HL-60 (cell line): ENCODE measurements around the gene PRELP.

Experiments used
- DNase-seq, 2 experiments: peaks; one replicate each; pipeline ENCODE4 v3.0.0-alpha.2; 2010 to 2020; ENCODE audit warnings: low read depth in 1 of 2, low spot score in 1 of 2
- H3K27ac ChIP-seq: fragments of 250-450 bp; sonication (Bioruptor Pico); replicated peaks from 2 replicates; pipeline ENCODE4 v1.5.1; 2020; ENCODE audit warnings: mild to moderate bottlenecking, moderate library complexity
- H3K27me3 ChIP-seq: fragments of 250-450 bp; sonication (Bioruptor Pico); 2 replicates; pipeline ENCODE4 v1.5.1; 2021; ENCODE audit warnings: mild to moderate bottlenecking, moderate library complexity; ENCODE audit not compliant: insufficient read depth, poor library complexity, severe bottlenecking
- H3K4me3 ChIP-seq: replicated peaks from 2 replicates; pipeline ENCODE4 v1.5.1; 2011; ENCODE audit warnings: mild to moderate bottlenecking, control low read depth, low read length; ENCODE audit not compliant: insufficient read depth
- GABPA ChIP-seq: IDR thresholded peaks from 2 replicates; pipeline ENCODE4 v1.6.1; 2012; ENCODE audit warnings: low read depth
- POLR2AphosphoS5 ChIP-seq: IDR thresholded peaks from 2 replicates; pipeline ENCODE4 v1.6.1; 2012; ENCODE audit warnings: low read depth
- SPI1 ChIP-seq: IDR thresholded peaks from 2 replicates; pipeline ENCODE4 v1.6.1; 2012; ENCODE audit warnings: low read depth, mild to moderate bottlenecking, borderline replicate concordance
- TF ChIP-seq, protein P1 (sequence below): IDR thresholded peaks from one replicate; pipeline ENCODE4 v1.5.1; 2011; ENCODE audit warnings: low read length, control low read depth, inconsistent platforms; ENCODE audit not compliant: insufficient read depth
- TF ChIP-seq, protein P2 (sequence below): IDR thresholded peaks from 2 replicates; pipeline ENCODE4 v1.6.1; 2012; ENCODE audit warnings: low read depth; ENCODE audit not compliant: insufficient replicate concordance

The PRELP gene

DNA sequence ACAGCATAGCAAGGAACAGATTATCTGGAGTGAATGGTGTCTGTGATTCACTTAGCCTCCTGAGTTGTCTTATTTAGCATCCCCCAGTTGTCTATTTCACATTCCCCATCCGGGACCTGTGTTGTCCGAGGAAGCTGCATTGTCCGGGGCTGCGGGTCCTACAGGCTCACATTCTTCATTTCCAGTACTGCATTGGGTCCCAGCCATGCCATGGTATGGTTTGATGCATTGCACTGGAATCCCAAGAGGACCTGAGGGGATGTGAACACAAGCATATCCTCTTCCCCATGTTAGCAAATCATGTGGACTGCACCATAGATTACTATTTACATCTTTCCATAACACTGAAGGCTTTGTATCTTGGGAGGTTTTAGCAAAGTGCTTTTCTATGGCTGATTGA, 48.2 kb upstream of the PRELP start:
- no peak for TF ChIP-seq POLR2AphosphoS5
- no peak for TF ChIP-seq GABPA
- TF ChIP-seq, protein P1, sequence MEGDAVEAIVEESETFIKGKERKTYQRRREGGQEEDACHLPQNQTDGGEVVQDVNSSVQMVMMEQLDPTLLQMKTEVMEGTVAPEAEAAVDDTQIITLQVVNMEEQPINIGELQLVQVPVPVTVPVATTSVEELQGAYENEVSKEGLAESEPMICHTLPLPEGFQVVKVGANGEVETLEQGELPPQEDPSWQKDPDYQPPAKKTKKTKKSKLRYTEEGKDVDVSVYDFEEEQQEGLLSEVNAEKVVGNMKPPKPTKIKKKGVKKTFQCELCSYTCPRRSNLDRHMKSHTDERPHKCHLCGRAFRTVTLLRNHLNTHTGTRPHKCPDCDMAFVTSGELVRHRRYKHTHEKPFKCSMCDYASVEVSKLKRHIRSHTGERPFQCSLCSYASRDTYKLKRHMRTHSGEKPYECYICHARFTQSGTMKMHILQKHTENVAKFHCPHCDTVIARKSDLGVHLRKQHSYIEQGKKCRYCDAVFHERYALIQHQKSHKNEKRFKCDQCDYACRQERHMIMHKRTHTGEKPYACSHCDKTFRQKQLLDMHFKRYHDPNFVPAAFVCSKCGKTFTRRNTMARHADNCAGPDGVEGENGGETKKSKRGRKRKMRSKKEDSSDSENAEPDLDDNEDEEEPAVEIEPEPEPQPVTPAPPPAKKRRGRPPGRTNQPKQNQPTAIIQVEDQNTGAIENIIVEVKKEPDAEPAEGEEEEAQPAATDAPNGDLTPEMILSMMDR, result no peak
- no peak for TF ChIP-seq SPI1
- TF ChIP-seq, protein P2, sequence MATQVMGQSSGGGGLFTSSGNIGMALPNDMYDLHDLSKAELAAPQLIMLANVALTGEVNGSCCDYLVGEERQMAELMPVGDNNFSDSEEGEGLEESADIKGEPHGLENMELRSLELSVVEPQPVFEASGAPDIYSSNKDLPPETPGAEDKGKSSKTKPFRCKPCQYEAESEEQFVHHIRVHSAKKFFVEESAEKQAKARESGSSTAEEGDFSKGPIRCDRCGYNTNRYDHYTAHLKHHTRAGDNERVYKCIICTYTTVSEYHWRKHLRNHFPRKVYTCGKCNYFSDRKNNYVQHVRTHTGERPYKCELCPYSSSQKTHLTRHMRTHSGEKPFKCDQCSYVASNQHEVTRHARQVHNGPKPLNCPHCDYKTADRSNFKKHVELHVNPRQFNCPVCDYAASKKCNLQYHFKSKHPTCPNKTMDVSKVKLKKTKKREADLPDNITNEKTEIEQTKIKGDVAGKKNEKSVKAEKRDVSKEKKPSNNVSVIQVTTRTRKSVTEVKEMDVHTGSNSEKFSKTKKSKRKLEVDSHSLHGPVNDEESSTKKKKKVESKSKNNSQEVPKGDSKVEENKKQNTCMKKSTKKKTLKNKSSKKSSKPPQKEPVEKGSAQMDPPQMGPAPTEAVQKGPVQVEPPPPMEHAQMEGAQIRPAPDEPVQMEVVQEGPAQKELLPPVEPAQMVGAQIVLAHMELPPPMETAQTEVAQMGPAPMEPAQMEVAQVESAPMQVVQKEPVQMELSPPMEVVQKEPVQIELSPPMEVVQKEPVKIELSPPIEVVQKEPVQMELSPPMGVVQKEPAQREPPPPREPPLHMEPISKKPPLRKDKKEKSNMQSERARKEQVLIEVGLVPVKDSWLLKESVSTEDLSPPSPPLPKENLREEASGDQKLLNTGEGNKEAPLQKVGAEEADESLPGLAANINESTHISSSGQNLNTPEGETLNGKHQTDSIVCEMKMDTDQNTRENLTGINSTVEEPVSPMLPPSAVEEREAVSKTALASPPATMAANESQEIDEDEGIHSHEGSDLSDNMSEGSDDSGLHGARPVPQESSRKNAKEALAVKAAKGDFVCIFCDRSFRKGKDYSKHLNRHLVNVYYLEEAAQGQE, result no peak
- no peak for DNase-seq

DNA sequence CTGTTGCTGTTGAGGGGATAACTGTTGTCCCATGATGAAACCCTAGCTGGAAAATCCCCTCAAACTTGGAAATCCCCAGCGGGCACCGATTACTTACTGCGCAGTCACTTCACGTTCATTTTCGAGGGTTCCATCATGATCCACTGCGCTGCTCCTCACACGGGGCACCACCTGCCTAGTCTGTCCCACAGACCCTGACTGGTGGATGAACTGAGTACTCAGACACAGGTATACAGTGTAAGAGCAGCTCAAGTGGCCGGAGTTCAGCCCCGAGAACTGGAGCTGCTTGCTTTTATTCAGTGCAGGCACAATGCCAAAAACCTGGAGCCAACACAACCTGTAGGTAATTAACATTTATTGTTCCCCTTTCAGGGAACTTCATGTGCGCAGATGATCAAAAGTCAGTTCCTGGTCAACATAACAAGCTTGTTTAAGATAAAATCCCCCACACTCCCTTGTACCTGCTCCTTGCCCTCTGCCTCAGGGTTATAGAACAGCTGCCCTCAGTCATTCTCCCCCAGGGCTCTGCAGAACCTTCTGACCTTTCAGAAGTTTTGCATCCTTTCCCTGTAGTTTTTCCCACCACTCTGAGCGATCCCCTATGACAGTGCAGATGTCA, 46.5 kb upstream of the PRELP start:
- no peak overlapping the region for H3K4me3 ChIP-seq
- no peak overlapping the region for H3K27ac ChIP-seq
- no peak for DNase-seq
- TF ChIP-seq SPI1 (no peak), POLR2AphosphoS5 (no peak), GABPA (no peak)
- TF ChIP-seq, protein P1, result no peak
- TF ChIP-seq, protein P2, result no peak
- H3K27me3 ChIP-seq, result peaks cover 3% of the 10 kb centered on the region

More for the DNA sequence above, 48.2 kb upstream of the PRELP start:
- peaks cover 3% of the 10 kb centered on the region for H3K27me3 ChIP-seq
- no peak overlapping the region for H3K27ac ChIP-seq
- H3K4me3 ChIP-seq, result no peak overlapping the region

DNA sequence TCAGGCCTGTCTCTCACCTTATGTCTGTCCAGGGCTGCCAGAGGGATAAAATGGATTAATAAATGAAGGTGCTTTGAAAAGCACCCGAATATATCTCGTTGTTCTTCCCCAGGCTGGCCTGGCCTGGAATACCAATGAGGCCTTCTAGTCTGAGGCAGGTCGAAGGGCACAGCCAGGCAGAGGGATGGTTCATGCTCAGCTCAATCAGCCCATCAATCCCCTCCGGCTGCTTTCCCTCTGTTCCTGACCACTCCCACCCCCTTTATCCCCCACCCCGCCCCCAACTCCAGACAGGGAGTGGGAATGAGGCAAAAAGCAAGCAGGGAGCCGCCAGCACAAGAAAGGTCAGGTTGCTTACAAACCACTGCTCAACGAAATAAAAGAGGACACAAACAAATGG, 40.0 kb upstream of the PRELP start:
- Histone ChIP-seq H3K4me3 (no peak overlapping the region), H3K27me3 (peaks cover 3% of the 10 kb centered on the region), H3K27ac (no peak overlapping the region)
- TF ChIP-seq, protein P2, result no peak
- TF ChIP-seq, protein P1, result no peak
- TF ChIP-seq GABPA (no peak), SPI1 (no peak)
- no peak for DNase-seq
